H1 (cell line): ENCODE measurements around the gene TRIM5. TPM values are rescaled to one million over a fixed set of nuclear protein-coding genes. Genes with fewer than 3 reads are reported as not detected.
"Not testable (repeated sequence)": the region's sequence is repeated elsewhere in the genome, so short reads cannot be mapped to it uniquely, and the experiment has no call there.

Experiments
- CTCF ChIA-PET: fragments of 300-600 bp; sonication (Branson Sonifier 250); formaldehyde crosslinking; loops from one replicate; lab custom pipeline; 2021; ENCODE audit not compliant: partially characterized antibody; lab: Charles Lee
- POLR2A ChIA-PET: fragments of 300-600 bp; sonication (Branson Sonifier 250); formaldehyde crosslinking; loops from one replicate; lab custom pipeline; 2021; ENCODE audit warnings: inconsistent platforms; ENCODE audit not compliant: partially characterized antibody; lab: Charles Lee
- DNase-seq, 2 experiments: peaks; one replicate each; pipeline versions ENCODE4 v3.0.0 to v3.0.0-alpha.2; 2010 to 2022; ENCODE audit warnings: low spot score in 2 of 2, low read depth in 1 of 2, mixed read lengths in 1 of 2
- FAIRE-seq: peaks from 2 replicates; lab custom pipeline; 2011; peaks lifted over from hg19 to GRCh38; lab: Jason Lieb, UNC
- H2AFZ ChIP-seq: 2 replicates; pipeline ENCODE4 v1.8.1; 2012; ENCODE audit warnings: low read length, inconsistent platforms
- H2AK5ac ChIP-seq: 2 replicates; pipeline ENCODE4 v1.6.1; 2013; ENCODE audit warnings: low read depth, low read length
- H2BK120ac ChIP-seq: replicated peaks from 2 replicates; pipeline ENCODE3; 2013; ENCODE audit warnings: low read depth, low read length, inconsistent platforms
- H2BK12ac ChIP-seq: 2 replicates; pipeline ENCODE4 v1.6.1; 2013; ENCODE audit warnings: low read depth, low read length
- H2BK15ac ChIP-seq: 2 replicates; pipeline ENCODE4 v1.6.1; 2013; ENCODE audit warnings: low read length
- H2BK20ac ChIP-seq: 2 replicates; pipeline ENCODE4 v1.6.1; 2013; ENCODE audit warnings: low read length
- H2BK5ac ChIP-seq: 2 replicates; pipeline ENCODE4 v1.6.1; 2013; ENCODE audit warnings: low read depth, low read length
- H3K14ac ChIP-seq: 2 replicates; pipeline ENCODE4 v1.6.1; 2013; ENCODE audit warnings: inconsistent platforms; ENCODE audit not compliant: insufficient read length
- H3K18ac ChIP-seq: 2 replicates; pipeline ENCODE4 v1.6.1; 2013; ENCODE audit warnings: low read length; ENCODE audit errors: extremely low read depth
- H3K23ac ChIP-seq: 2 replicates; pipeline ENCODE4 v1.6.1; 2013; ENCODE audit warnings: inconsistent platforms; ENCODE audit not compliant: insufficient read length
- H3K23me2 ChIP-seq: 2 replicates; pipeline ENCODE4 v1.6.1; 2013; ENCODE audit warnings: low read depth, low read length
- H3K27ac ChIP-seq: 2 replicates; pipeline ENCODE4 v1.6.1; 2011; ENCODE audit warnings: low read depth, low read length, inconsistent platforms
- H3K27me3 ChIP-seq, 4 experiments: replicated peaks in 1 of 4; 1 replicate in 1 of 4; 2 replicates in 3 of 4; pipeline versions ENCODE4 v1.6.1 to v1.8.1; 2011 to 2013; ENCODE audit warnings: low read length in 3 of 4, mild to moderate bottlenecking in 3 of 4, inconsistent platforms in 2 of 4, mixed read lengths in 2 of 4, moderate library complexity in 1 of 4; ENCODE audit not compliant: control insufficient read depth in 3 of 4, insufficient read depth in 3 of 4; ENCODE audit errors: extremely low read depth in 1 of 4
- H3K36me3 ChIP-seq, 4 experiments: 2 replicates each; pipeline versions ENCODE4 v1.6.1 to v1.8.1; 2011 to 2013; ENCODE audit warnings: mild to moderate bottlenecking in 4 of 4, low read length in 3 of 4, moderate library complexity in 2 of 4, control low read depth in 1 of 4, inconsistent platforms in 1 of 4; ENCODE audit not compliant: insufficient read depth in 4 of 4, control insufficient read depth in 2 of 4
- H3K4ac ChIP-seq: replicated peaks from 2 replicates; pipeline ENCODE3; 2013; ENCODE audit warnings: low read length, low read depth, mixed read lengths, inconsistent platforms; ENCODE audit not compliant: insufficient read length
- H3K4me1 ChIP-seq, 4 experiments: replicated peaks in 1 of 4; 1 replicate in 1 of 4; 2 replicates in 3 of 4; pipeline versions ENCODE4 v1.6.1 to v1.8.1; 2011 to 2013; ENCODE audit warnings: low read length in 3 of 4, inconsistent platforms in 2 of 4, mixed read lengths in 1 of 4; ENCODE audit not compliant: insufficient read depth in 4 of 4, control insufficient read depth in 3 of 4
- H3K4me2 ChIP-seq, 2 experiments: 2 replicates each; pipeline versions ENCODE4 v1.6.1 to v1.8.1; 2011 to 2013; ENCODE audit warnings: low read depth in 2 of 2, low read length in 2 of 2, control low read depth in 1 of 2, inconsistent platforms in 1 of 2, mild to moderate bottlenecking in 1 of 2; ENCODE audit not compliant: insufficient read depth in 1 of 2
- H3K4me3 ChIP-seq, 4 experiments: fragments of 200-600, 300-600 bp in 1 of 4; sonication (generic), shearing (Covaris generic), sonication (Bioruptor Twin) in 1 of 4; 2 replicates each; pipeline versions ENCODE4 v1.5.1 to v1.8.1; 2011 to 2016; ENCODE audit warnings: low read length in 4 of 4, low read depth in 3 of 4, control low read depth in 2 of 4, inconsistent platforms in 2 of 4, mild to moderate bottlenecking in 2 of 4, mixed read lengths in 1 of 4, moderate library complexity in 1 of 4; ENCODE audit not compliant: insufficient read depth in 2 of 4; ENCODE audit errors: extremely low read depth in 1 of 4
- H3K56ac ChIP-seq: replicated peaks from 2 replicates; pipeline ENCODE3; 2013; ENCODE audit warnings: low read depth, mild to moderate bottlenecking, mixed read lengths, low read length, inconsistent platforms; ENCODE audit not compliant: insufficient read length
- H3K79me1 ChIP-seq: 2 replicates; pipeline ENCODE4 v1.6.1; 2013; ENCODE audit warnings: low read depth, low read length, control low read depth
- H3K79me2 ChIP-seq, 2 experiments: 2 replicates each; pipeline versions ENCODE4 v1.6.1 to v1.8.1; 2012 to 2013; ENCODE audit warnings: low read length in 2 of 2, mild to moderate bottlenecking in 2 of 2, inconsistent platforms in 1 of 2; ENCODE audit not compliant: insufficient read depth in 2 of 2, control insufficient read depth in 1 of 2
- H3K9ac ChIP-seq, 4 experiments: replicated peaks in 1 of 4; 1 replicate in 1 of 4; 2 replicates in 3 of 4; pipeline versions ENCODE4 v1.6.1 to v1.8.1; 2011 to 2013; ENCODE audit warnings: low read depth in 3 of 4, low read length in 3 of 4, control low read depth in 2 of 4, mild to moderate bottlenecking in 2 of 4, moderate library complexity in 2 of 4, inconsistent platforms in 1 of 4; ENCODE audit errors: extremely low read depth in 1 of 4
- H3K9me3 ChIP-seq, 2 experiments: 2 replicates each; pipeline versions ENCODE4 v1.6.1 to v1.8.1; 2012 to 2013; ENCODE audit warnings: mild to moderate bottlenecking in 2 of 2, moderate library complexity in 2 of 2, control low read depth in 1 of 2, inconsistent platforms in 1 of 2, low read depth in 1 of 2, low read length in 1 of 2, mixed read lengths in 1 of 2; ENCODE audit not compliant: insufficient read depth in 2 of 2
- H4K20me1 ChIP-seq, 2 experiments: replicated peaks in 1 of 2; 2 replicates each; pipeline versions ENCODE3 to v1.8.1; 2011 to 2013; ENCODE audit warnings: inconsistent platforms in 2 of 2, low read length in 2 of 2, mild to moderate bottlenecking in 1 of 2; ENCODE audit not compliant: insufficient read depth in 2 of 2, control insufficient read depth in 1 of 2
- H4K5ac ChIP-seq: 2 replicates; pipeline ENCODE4 v1.6.1; 2013; ENCODE audit warnings: low read length, low read depth, mixed read lengths, inconsistent platforms; ENCODE audit not compliant: insufficient read length
- H4K8ac ChIP-seq: 2 replicates; pipeline ENCODE4 v1.8.0; 2013; ENCODE audit warnings: mild to moderate bottlenecking, moderate library complexity, low read length, inconsistent platforms; ENCODE audit not compliant: insufficient read depth; ENCODE audit errors: extremely low read depth
- H4K91ac ChIP-seq: replicated peaks from 2 replicates; pipeline ENCODE3; 2013; ENCODE audit warnings: low read length, mixed read lengths, inconsistent platforms; ENCODE audit not compliant: insufficient read length
- PHF8 ChIP-seq: fragments of 200-600 bp; sonication (generic); conservative IDR thresholded peaks from 2 replicates; pipeline ENCODE4 v1.7.1; 2012; ENCODE audit warnings: low read depth, mild to moderate bottlenecking, inconsistent platforms, low read length, moderate library complexity
- RBBP5 ChIP-seq: IDR thresholded peaks from 2 replicates; pipeline ENCODE4 v1.7.1; 2012; ENCODE audit warnings: low read depth, mild to moderate bottlenecking, inconsistent platforms, low read length, moderate library complexity, borderline replicate concordance
- WGBS, 2 experiments: shearing (Covaris generic) in 1 of 2; methylation state at CpG; one replicate each; pipeline versions ENCODE4 v1.1.6 to v1.1.7; 2013 to 2015; ENCODE audit warnings: low lambda C conversion rate in 2 of 2, mixed read lengths in 2 of 2, inconsistent platforms in 1 of 2, low coverage in 1 of 2, missing lambda C conversion rate in 1 of 2; ENCODE audit not compliant: insufficient replicate concordance in 2 of 2, insufficient coverage in 1 of 2, insufficient read length in 1 of 2; ENCODE audit errors: extremely low coverage in 1 of 2, missing lambda C conversion rate in 1 of 2; 5-methylcytosine and 5-hydroxymethylcytosine counted together
- polyA plus RNA-seq, 7 experiments: library from polyadenylated mRNA; depleted of rRNA in 3 of 7; stranded (reverse) in 5 of 7; unstranded in 2 of 7; fragments of >200 nt in 5 of 7; fragments of 200-250 nt in 2 of 7; gene quantifications; 1 replicate in 5 of 7; 2 replicates in 1 of 7; 4 replicates in 1 of 7; pipeline versions ENCODE4 v1.2.1 to v1.2.3, GENCODE V29; 2011 to 2013; ENCODE audit warnings: missing spikeins in 2 of 7, mixed read lengths in 2 of 7
- total RNA-seq: library from RNA; stranded (reverse); fragmentation: NEBNext Ultra II Directional; extraction: Animal tissue kit (Norgen Biotek cat#: 25700); gene quantifications from 2 replicates; pipeline ENCODE4 v1.2.1, GENCODE V29; 2021
- TF ChIP-seq, protein P1 (sequence below), 3 experiments: IDR thresholded peaks; 1 replicate in 2 of 3; 2 replicates in 1 of 3; pipeline versions ENCODE4 v1.5.1 to v1.6.1; 2011; ENCODE audit warnings: low read length in 3 of 3, mild to moderate bottlenecking in 3 of 3, inconsistent platforms in 2 of 3, low read depth in 1 of 3, moderate library complexity in 1 of 3; ENCODE audit not compliant: insufficient read depth in 1 of 3; ENCODE audit errors: control extremely low read depth in 1 of 3

Gene TRIM5
- total and polyA plus RNA-seq, 2 of the 8 experiments (the other 6 are each of a cell fraction or from before 2014, with no cell fraction given) = 23.5 to 35.5 TPM

- TF ChIP-seq, protein P1, sequence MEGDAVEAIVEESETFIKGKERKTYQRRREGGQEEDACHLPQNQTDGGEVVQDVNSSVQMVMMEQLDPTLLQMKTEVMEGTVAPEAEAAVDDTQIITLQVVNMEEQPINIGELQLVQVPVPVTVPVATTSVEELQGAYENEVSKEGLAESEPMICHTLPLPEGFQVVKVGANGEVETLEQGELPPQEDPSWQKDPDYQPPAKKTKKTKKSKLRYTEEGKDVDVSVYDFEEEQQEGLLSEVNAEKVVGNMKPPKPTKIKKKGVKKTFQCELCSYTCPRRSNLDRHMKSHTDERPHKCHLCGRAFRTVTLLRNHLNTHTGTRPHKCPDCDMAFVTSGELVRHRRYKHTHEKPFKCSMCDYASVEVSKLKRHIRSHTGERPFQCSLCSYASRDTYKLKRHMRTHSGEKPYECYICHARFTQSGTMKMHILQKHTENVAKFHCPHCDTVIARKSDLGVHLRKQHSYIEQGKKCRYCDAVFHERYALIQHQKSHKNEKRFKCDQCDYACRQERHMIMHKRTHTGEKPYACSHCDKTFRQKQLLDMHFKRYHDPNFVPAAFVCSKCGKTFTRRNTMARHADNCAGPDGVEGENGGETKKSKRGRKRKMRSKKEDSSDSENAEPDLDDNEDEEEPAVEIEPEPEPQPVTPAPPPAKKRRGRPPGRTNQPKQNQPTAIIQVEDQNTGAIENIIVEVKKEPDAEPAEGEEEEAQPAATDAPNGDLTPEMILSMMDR (IDR thresholded peaks at IDR 0.05; ENCODE audit: control extremely low read depth in 1 of 3, insufficient read depth in 1 of 3, low read depth in 1 of 3, low read length in 3 of 3) = no peak
- no peak for TF ChIP-seq PHF8
- TF ChIP-seq RBBP5 = no peak
Observed at GRCh38 chr11:5691964-5692361, 7.1 kb upstream of the TRIM5 start (continued).

DNA sequence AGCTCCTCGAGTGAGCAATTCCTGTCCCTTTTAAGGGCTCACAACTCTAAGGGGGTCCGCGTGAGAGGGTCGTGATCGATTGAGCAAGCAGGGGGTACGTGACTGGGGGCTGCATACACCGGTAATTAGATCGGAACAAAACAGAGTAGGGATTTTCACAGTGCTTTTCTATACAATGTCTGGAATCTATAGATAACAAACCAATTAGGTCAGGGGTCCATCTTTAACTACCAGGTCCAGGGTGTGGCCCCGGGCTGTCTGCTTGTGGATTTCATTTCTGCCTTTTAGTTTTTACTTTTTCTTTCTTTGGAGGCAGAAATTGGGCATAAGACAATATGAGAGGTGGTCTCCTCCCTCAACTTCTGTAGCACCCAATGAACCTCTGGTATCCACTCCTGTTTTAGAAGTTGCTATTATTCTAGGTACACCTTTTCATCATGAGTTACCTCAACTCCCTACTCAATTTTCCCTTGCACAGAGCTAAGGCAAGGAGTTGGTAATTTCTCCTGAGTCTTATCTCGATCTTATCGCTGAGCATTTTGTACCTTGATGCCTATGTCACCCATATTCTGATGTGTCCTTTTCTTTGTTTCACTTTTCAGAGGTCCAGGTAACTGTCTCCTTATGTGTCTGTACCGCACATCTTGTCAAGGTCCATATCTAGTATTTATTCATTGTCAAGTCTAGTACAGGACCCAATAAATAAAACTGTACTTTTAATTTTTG, 6.5 kb upstream of the TRIM5 start:
- 0 out of 2 replicates have a peak overlapping the region, but pooled peaks have one; percentile 74 for H2BK5ac ChIP-seq
- FAIRE-seq, H3K27me3 ChIP-seq, H2BK12ac ChIP-seq, H3K23me2 ChIP-seq, POLR2A ChIA-PET, H3K23ac ChIP-seq, DNase-seq, H3K4ac ChIP-seq, H3K9me3 ChIP-seq, H2BK20ac ChIP-seq, H4K20me1 ChIP-seq, H3K14ac ChIP-seq, H3K27ac ChIP-seq, H3K56ac ChIP-seq, H2AFZ ChIP-seq, H4K8ac ChIP-seq, H3K79me1 ChIP-seq, H4K91ac ChIP-seq, H4K5ac ChIP-seq, H3K18ac ChIP-seq, H3K9ac ChIP-seq, H2AK5ac ChIP-seq, H2BK120ac ChIP-seq: not testable (repeated sequence)
- H3K4me1 ChIP-seq = peaks cover 0 to 12% (median 2%) of the 10 kb centered on the region in 4 experiments; a peak in 4 of 7 replicates
- H3K36me3 ChIP-seq = peaks cover 0 to 13% (median 7%) of the 10 kb centered on the region in 4 experiments; a peak in 5 of 8 replicates
- H3K4me2 ChIP-seq = peak overlapping the region; percentile 70 to 87
- peak overlapping the region; percentile 31; the same call in 1 of the 2 replicates for H2BK15ac ChIP-seq
- peak overlapping the region; percentile 30 to 62 (median 46); a peak in 6 of 8 replicates for H3K4me3 ChIP-seq
- WGBS, 2 experiments = 80% methylated on average over 12 of the region's 12 CpGs; no CpG with 5 or more reads in 1 of the 2 experiments
- CTCF ChIA-PET = interaction anchor here (1.1 kb wide), 1 partner anchor 13 kb away, joined by 3 read pairs; no protein-coding TSS in a partner anchor
- H3K79me2 ChIP-seq = peaks cover 0 to 46% of the 10 kb centered on the region in 2 experiments; a peak in 2 of 4 replicates
